MM.1S (cell line): ENCODE measurements around the gene NLRC3.

Source experiments
- CTCF ChIP-seq: fragments of 300-600 bp; sonication (generic); IDR thresholded peaks from 2 replicates; pipeline ENCODE4 v1.5.1; 2016; ENCODE audit warnings: antibody characterized with exemption, low read length, mixed read lengths
- EZH2 ChIP-seq: fragments of 300-600 bp; sonication (generic); optimal IDR thresholded peaks from 2 replicates; pipeline ENCODE3; 2017; ENCODE audit warnings: low read depth, mild to moderate bottlenecking, antibody characterized with exemption, low read length, mixed read lengths

DNA sequence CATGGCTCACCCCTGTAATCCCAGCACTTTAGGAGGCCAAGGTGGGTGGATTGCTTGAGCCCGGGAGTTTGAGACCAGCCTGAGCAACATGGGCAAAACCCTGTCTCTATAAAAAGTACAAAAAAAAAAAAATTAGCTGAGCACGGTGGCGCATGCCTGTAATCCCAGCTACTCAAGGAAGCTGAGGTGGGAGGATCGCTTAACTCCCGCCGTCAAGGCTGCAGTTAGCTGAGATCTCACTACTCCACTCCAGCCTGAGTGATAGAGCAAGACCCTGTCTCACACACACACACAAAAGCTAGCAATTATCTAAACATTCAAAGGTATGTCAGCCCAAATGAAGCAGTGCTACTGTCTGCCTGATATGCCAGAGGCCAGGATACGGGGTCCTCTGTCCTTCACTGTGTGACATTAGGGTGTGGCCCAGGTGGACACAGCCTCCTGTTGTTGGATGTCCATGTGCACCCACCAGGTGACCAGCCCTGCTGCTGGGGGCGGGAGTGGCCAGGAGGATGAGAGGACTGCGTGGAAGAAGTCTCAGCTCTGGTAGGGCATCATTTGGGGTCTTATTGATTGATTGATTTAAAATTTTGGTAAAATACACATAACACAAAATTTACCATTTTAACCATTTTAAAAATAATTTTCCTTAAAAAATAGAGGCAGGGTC, 3.9 kb downstream of the NLRC3 start:
- TF ChIP-seq CTCF (no peak), EZH2 (no peak)
